ENCODE results near the gene HBQ1. TPM values are rescaled to one million over a fixed set of nuclear protein-coding genes. Genes with fewer than 3 reads are reported as not detected.
"Not testable (repeated sequence)": the region's sequence is repeated elsewhere in the genome, so short reads cannot be mapped to it uniquely, and the experiment has no call there.

The HBQ1 gene
- total RNA-seq, 1 experiment from 2014 or later = not detected

- DNase-seq (ENCODE audit: low read depth in 1 of 2, low spot score in 2 of 2) = no peak
- Histone ChIP-seq H3K9me3 (replicated peaks) (0 out of 2 replicates have a peak, but pooled peaks cover 3% of the 10 kb centered on the region), H3K4me3 (no peak overlapping the region), H3K27me3 (replicated peaks) (peaks cover 53% of the 10 kb centered on the region), H3K27ac (no peak overlapping the region), H3K4me1 (replicated peaks) (no peaks in the 10 kb centered on the region; the same call in 1 of the 2 replicates), H3K36me3 (no peaks in the 10 kb centered on the region)
These were observed 15.3 kb upstream of the HBQ1 start for GRCh38 chr16:164827-165538.

- H3K4me3 ChIP-seq = no peak within 1 kb of the TSS
- H3K4me1 ChIP-seq (replicated peaks) = no peaks in the 10 kb centered on the region; the same call in 1 of the 2 replicates
- H3K9me3 ChIP-seq (replicated peaks) = 0 out of 2 replicates have a peak, but pooled peaks cover 3% of the 10 kb centered on the region
- peaks cover 59% of the 10 kb centered on the region for H3K27me3 ChIP-seq (replicated peaks)
- H3K27ac ChIP-seq = no peak within 1 kb of the TSS
- DNase-seq (ENCODE audit: low read depth in 1 of 2, low spot score in 2 of 2) = no peak
- H3K36me3 ChIP-seq = no peaks in the 10 kb centered on the region
These were observed 14.5 kb upstream of the HBQ1 start, which contains the start of gene HBM for GRCh38 chr16:165539-166374. Gene HBM (plus strand): TSS chr16:165978. CDS start chr16:165998, 20 bp downstream.

- H3K4me1 ChIP-seq (replicated peaks) = no peaks in the 10 kb centered on the region; the same call in 1 of the 2 replicates
These were observed 13.7 kb upstream of the HBQ1 start for GRCh38 chr16:166375-167121.

GRCh38 chr16:167122-167690 is 13.1 kb upstream of the HBQ1 start:
- Histone ChIP-seq H3K4me3 (no peak overlapping the region), H3K27me3 (replicated peaks) (peaks cover 60% of the 10 kb centered on the region), H3K27ac (no peak overlapping the region), H3K36me3 (no peaks in the 10 kb centered on the region), H3K4me1 (replicated peaks) (no peaks in the 10 kb centered on the region; the same call in 1 of the 2 replicates), H3K9me3 (replicated peaks) (0 out of 2 replicates have a peak, but pooled peaks cover 3% of the 10 kb centered on the region)
- no peak for DNase-seq (ENCODE audit: low read depth in 1 of 2, low spot score in 2 of 2)

More at GRCh38 chr16:166375-167121, 13.7 kb upstream of the HBQ1 start:
- H3K9me3 ChIP-seq (replicated peaks) = 0 out of 2 replicates have a peak, but pooled peaks cover 3% of the 10 kb centered on the region
- H3K36me3 ChIP-seq = no peaks in the 10 kb centered on the region
- no peak overlapping the region for H3K27ac ChIP-seq
- DNase-seq (ENCODE audit: low read depth in 1 of 2, low spot score in 2 of 2) = no peak
- peaks cover 59% of the 10 kb centered on the region for H3K27me3 ChIP-seq (replicated peaks)
- H3K4me3 ChIP-seq = no peak overlapping the region

GRCh38 chr16:168424-168823 is 11.8 kb upstream of the HBQ1 start:
- Histone ChIP-seq H3K27ac (no peak overlapping the region), H3K9me3 (replicated peaks) (0 out of 2 replicates have a peak, but pooled peaks cover 3% of the 10 kb centered on the region), H3K4me1 (replicated peaks) (no peaks in the 10 kb centered on the region; the same call in 1 of the 2 replicates), H3K4me3 (no peak overlapping the region), H3K27me3 (replicated peaks) (peaks cover 57% of the 10 kb centered on the region), H3K36me3 (no peaks in the 10 kb centered on the region)
- DNase-seq (ENCODE audit: low read depth in 1 of 2, low spot score in 2 of 2) = no peak

DNA sequence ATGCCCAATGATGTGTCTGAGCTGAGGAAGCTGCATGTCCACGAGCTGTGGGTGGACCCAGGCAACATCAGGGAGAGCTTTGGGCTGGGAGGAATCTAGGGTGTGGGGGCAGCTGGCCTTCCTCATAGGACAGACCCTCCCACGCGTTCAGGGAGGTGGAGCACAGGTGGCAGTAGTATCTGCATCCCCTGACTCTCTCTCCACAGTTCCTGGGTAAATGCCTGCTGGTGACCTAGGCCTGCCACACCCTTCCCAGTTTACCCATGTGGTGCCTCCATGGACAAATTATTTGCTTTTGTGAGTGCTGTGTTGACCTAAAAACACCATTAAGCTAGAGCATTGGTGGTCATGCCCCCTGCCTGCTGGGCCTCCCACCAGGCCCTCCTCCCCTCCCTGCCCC is 11.2 kb upstream of the HBQ1 start:
- H3K9me3 ChIP-seq (replicated peaks) = 0 out of 2 replicates have a peak, but pooled peaks cover 3% of the 10 kb centered on the region
- H3K27me3 ChIP-seq (replicated peaks) = peaks cover 59% of the 10 kb centered on the region
- H3K4me3 ChIP-seq = no peak overlapping the region
- no peaks in the 10 kb centered on the region for H3K36me3 ChIP-seq
- H3K27ac ChIP-seq = no peak overlapping the region
- no peak for DNase-seq (ENCODE audit: low read depth in 1 of 2, low spot score in 2 of 2)
- H3K4me1 ChIP-seq (replicated peaks) = no peaks in the 10 kb centered on the region; the same call in 1 of the 2 replicates

GRCh38 chr16:170088-170507 is 10.2 kb upstream of the HBQ1 start:
- not testable (repeated sequence) for H3K4me3 ChIP-seq; H3K27ac ChIP-seq; H3K36me3 ChIP-seq; H3K4me1 ChIP-seq (replicated peaks); H3K9me3 ChIP-seq (replicated peaks); DNase-seq (ENCODE audit: low read depth in 1 of 2, low spot score in 2 of 2)
- peaks cover 62% of the 10 kb centered on the region for H3K27me3 ChIP-seq (replicated peaks)

- no peaks in the 10 kb centered on the region for H3K9me3 ChIP-seq (replicated peaks)
- H3K4me1 ChIP-seq (replicated peaks) = no peaks in the 10 kb centered on the region; the same call in 1 of the 2 replicates
- H3K27ac ChIP-seq = no peak overlapping the region
- no peak for DNase-seq (ENCODE audit: low read depth in 1 of 2, low spot score in 2 of 2)
- H3K36me3 ChIP-seq = no peaks in the 10 kb centered on the region
- peaks cover 61% of the 10 kb centered on the region for H3K27me3 ChIP-seq (replicated peaks)
- H3K4me3 ChIP-seq = no peak overlapping the region
These were observed 9.5 kb upstream of the HBQ1 start for GRCh38 chr16:170788-171187.

- not testable (repeated sequence) for H3K4me3 ChIP-seq; H3K27ac ChIP-seq; DNase-seq (ENCODE audit: low read depth in 1 of 2, low spot score in 2 of 2); H3K4me1 ChIP-seq (replicated peaks); H3K9me3 ChIP-seq (replicated peaks); H3K36me3 ChIP-seq
- peaks cover 49% of the 10 kb centered on the region for H3K27me3 ChIP-seq (replicated peaks)
These were observed 7.8 kb upstream of the HBQ1 start, which contains the start of gene HBA2 for GRCh38 chr16:172374-172941. Gene HBA2 (plus strand): TSS chr16:172876. CDS start chr16:172913, 37 bp downstream.

- H3K4me3 ChIP-seq; DNase-seq (ENCODE audit: low read depth in 1 of 2, low spot score in 2 of 2); H3K4me1 ChIP-seq (replicated peaks); H3K9me3 ChIP-seq (replicated peaks); H3K36me3 ChIP-seq; H3K27ac ChIP-seq: not testable (repeated sequence)
- peaks cover 49% of the 10 kb centered on the region for H3K27me3 ChIP-seq (replicated peaks)
These were observed 6.9 kb upstream of the HBQ1 start for GRCh38 chr16:173211-173854.

- H3K9me3 ChIP-seq (replicated peaks); H3K4me3 ChIP-seq; H3K4me1 ChIP-seq (replicated peaks); H3K36me3 ChIP-seq; DNase-seq (ENCODE audit: low read depth in 1 of 2, low spot score in 2 of 2); H3K27ac ChIP-seq: not testable (repeated sequence)
- H3K27me3 ChIP-seq (replicated peaks) = peaks cover 50% of the 10 kb centered on the region
These were observed 6.1 kb upstream of the HBQ1 start for GRCh38 chr16:173928-174769.

Data from SJSA1 (cell line).